GM08714 (cell line): ENCODE data around the gene AATF.

Experiments used
- H3K4me3 ChIP-seq: fragments of 200-500 bp; sonication (Bioruptor generic); 2 replicates; pipeline ENCODE4 v1.5.1; 2014; ENCODE audit warnings: mild to moderate bottlenecking, low read length, inconsistent platforms
- ZNF274 ChIP-seq: IDR thresholded peaks from 2 replicates; pipeline ENCODE4 v1.6.1; 2012; ENCODE audit warnings: mild to moderate bottlenecking, low read depth, low read length

The AATF gene

DNA sequence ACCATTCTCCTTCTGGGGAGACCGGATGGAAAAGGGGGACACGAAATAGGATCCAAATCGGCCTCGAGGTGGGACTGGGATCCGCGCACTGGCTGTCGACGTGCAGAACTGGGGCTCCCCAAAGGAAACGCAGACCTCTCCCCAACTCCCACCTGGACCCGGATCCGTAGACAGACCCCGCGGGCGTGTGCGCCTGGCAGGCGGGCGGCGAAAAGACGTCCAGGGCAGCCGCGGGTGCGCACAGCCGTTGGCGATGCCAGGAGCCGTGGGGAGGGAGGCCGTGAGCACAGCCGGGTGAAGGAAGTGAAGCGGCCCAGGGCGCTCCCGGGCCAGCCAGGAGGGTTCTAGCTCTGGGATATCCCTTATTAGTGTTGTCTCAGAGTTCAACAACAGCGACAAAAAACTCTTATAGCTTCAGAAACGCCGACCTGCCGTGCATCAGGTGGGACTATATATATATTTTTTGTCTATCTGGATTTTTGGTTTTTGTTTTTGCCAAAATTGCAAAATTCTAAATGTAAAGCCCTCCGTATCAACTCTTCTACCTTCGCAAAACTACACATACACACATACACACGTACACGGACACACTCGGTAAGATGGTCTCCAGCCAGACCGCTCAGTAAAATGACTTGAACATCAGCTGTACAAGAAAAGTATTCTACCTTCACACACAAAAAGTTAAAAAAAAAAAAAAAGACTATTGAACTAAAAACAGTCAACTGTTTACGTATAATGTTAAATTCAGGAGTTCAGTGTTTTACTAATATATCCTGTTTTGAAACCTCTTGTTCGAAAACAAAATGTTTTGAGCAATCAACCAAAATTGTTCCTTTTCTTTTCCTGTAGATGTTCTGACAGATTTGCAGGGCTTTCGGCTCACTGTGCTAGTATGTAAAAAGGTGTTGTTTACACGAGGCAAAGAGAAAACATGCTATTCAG is 5.2 kb upstream of the AATF start:
- no peak for TF ChIP-seq ZNF274
- no peak overlapping the region for H3K4me3 ChIP-seq

DNA sequence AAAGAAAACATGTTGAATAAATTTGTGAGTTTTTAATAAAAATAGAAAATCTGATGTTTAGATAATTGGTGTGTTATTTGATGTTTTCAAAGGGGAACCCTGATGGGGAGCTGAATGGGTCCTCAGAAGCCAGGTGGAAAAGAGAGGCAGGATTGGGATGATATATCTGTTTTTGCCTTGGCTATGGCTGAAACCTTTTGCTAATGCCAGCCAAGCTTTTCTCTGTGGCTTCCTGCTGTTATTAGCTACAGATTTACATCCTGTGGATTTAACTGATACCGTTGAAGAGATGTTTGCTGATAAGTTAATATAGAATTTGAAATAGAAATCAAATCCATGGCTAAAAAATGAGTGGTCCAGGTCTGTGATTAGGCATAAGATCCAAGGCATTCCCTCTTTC is 4.2 kb upstream of the AATF start:
- no peak overlapping the region for H3K4me3 ChIP-seq
- no peak for TF ChIP-seq ZNF274

DNA sequence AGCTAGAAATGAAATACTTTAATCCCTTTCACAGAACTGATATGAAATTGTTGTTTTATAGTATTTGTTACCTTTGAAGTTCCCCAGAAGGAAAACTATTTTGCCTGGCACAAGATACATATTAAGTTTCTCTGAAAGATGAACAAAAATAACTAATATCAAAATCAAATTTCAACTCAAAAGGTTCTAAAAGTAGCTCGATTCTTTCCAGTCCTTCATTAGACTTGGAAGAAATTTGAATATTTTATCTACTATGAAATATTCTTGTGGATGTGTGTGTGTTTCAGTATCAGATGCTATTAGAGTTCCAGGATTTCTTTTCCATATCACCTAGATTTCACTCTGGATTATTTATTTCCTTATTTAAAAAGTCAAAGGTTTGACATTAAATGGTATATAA is 3.6 kb upstream of the AATF start:
- TF ChIP-seq ZNF274 = no peak
- H3K4me3 ChIP-seq = no peak overlapping the region

DNA sequence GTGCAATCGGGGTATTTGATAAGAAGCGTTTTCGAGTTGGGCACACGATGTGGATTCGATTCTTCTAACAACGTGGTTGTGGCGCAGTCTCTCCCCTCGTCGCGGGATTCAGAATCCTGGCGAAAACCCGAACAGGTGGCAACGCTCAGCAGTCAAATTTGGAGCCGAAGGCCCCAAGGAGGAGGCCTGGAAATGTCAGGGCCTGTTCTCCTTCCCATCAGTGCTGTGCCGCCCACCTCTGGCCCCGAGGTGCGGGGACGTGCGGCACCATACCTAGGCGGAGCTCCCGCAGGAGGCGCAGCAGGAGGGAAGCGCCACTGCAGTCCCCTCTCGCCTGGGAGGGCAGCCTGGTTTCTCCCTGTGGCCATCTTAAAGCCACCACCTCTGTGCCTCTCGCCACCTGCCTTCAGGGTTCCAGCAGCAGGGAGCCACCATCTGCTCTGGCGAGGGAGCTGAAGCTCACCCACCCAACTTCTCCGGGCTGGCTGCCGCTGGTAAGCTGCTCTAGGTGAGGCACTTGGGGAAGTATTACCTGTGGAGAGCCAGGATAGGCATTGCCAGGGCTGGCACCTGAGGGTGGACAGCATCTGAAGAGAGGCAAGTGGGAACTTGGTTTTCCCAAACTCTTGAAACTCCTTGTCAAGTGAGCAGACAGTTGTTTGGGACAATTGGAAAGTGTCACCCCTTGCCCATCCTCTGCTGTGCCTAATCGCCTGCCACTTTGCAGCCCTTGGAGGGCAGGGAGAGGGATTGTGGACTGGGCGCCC is 2.6 kb upstream of the AATF start:
- no peak for TF ChIP-seq ZNF274
- H3K4me3 ChIP-seq = no peak overlapping the region

DNA sequence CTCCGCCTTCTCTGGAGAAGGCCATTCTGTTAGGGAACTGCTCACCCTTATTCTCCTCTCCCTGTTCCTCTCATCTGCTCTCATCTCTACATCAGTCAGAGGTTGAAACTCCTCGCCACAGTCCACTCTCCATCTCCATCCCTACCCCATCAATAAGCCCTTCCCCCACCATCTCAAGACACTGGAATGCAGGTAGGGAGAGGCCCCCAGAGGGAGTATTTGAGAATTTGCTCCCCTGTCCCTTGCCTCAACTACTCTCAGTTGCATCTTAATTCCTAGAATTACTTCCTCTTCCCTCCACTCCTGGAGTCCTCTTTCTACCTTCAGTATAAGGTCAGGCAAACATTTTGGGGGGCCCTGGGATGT is 2.0 kb upstream of the AATF start:
- TF ChIP-seq ZNF274 = no peak
- no peak overlapping the region for H3K4me3 ChIP-seq

DNA sequence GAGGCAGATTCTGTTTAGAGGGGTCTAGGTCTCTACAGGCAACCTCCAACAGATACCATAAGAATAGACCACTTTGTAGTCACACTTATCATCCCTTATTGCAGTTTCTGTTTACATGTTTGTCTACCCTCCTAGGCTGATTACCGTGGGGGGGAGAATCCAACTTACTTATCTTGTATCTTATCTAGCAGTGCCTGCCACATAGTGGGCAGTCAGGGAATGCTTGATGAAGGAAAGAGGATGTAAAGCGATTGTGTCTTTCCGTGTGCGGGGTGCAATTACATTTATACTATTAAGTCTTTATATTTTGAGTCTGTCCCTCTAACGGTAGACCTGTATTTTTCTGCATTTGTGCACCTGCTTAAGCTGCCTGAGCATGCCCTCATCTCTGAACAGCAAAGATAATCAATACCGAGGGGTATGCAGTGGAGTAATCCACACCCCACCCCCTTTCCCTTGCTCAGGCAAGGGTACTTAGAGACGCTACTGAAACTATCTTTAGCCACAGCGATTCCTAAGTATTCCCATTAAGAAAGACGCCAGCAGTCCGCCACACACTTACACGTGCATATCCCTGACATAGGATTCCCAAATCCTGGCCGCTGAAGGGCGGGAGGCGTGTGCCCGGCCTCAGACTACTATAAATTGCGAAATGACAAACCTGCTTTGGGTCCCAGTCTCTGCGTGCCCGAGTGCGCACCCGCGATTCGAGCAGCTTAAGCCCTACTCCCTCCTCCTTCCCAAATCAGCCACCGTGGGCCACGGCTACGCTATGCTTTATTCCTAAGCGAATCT is 635 bp upstream of the AATF start:
- TF ChIP-seq ZNF274 = no peak
- H3K4me3 ChIP-seq = peak overlapping the region; percentile 80

DNA sequence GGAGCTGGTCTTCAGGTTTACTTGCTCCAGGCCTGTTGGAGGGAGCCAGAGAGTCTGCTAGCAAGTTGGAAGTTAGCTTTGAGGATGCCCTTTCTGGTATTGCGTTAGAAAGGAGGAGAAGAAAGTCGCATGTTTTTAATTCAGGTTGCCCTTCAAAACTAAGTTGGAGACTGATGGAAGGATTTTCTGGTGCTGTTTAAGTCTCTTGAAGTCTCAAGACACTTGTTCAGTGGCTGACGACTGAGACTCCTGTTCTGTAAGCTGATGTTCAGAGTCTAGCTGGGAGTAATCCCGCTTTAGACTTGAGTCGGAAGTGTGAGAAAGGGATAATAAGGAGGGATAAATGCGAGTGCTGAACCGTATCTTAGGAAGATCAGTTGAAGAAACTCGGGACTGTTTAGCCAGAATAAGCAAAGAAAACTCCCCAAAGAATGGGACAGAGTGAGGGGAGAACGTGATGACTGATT is 740 bp downstream of the AATF start:
- peak overlapping the region; percentile 85 for H3K4me3 ChIP-seq

DNA sequence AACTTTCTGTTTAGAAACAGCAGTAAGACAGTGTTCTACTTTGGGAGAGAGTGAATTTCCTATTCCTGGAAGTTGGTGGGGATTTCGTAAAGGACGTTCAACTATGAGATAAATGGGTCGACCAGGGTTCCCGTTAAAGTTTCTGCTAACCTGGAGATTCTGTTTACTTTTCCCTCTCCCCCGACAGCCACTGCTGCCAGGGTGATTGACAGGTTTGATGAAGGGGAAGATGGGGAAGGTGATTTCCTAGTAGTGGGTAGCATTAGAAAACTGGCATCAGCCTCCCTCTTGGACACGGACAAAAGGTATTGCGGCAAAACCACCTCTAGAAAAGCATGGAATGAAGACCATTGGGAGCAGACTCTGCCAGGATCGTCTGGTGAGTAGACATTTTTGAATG is 1.3 kb downstream of the AATF start:
- no peak for TF ChIP-seq ZNF274
- H3K4me3 ChIP-seq = peak overlapping the region; percentile 85

More for the DNA sequence above, 740 bp downstream of the AATF start:
- no peak for TF ChIP-seq ZNF274

DNA sequence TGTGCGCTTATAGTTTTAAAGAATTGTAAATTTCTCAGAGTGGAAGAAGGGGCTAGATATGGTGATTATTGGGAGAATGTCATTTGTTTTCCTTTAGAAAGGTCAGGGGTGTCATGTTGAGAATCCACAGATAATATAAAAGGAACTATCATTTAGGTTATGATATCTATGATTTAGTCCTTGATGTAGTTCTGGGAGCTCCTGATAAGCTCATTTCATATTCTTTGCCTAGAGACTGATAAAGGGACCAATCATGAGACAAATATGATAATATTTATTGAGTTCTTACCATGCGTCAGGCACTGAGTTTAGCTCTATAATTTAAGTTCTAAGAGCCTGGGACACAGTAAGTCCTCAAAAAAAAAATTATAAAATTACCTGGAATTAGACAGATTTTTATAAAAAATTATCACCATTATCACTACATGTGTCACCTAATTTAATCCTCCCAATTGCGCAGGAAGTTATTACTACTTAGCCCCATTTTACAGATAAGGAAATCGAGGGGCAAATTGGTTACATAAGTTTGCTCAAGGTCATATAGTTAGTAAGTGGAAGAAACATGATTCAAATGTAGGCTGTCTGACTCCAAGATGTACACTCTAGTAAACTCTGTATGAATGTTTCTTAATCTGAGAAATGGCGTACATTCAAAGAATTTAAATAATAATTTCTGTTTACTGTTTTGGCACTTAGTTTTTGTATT is 2.5 kb downstream of the AATF start:
- no peak for TF ChIP-seq ZNF274
- no peak overlapping the region for H3K4me3 ChIP-seq

DNA sequence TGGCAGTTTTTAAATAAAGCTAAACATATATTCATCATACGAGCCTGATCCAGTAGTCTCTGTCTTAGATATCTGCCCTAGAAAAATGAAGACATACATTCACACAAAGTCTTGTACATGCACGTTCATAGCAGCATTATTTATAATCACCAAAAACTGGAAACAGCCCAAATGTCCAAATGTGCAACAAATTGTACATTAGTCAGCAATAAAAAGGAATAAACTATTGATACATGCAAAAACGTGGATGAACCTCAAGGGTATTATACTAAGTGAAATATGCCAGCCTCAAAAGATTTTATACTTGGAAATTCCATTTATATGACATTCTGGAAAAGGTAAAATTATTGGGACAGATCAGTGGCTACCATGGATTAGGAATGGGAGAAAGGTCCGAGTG is 22.8 kb downstream of the AATF start:
- no peak for TF ChIP-seq ZNF274
- H3K4me3 ChIP-seq = no peak overlapping the region

DNA sequence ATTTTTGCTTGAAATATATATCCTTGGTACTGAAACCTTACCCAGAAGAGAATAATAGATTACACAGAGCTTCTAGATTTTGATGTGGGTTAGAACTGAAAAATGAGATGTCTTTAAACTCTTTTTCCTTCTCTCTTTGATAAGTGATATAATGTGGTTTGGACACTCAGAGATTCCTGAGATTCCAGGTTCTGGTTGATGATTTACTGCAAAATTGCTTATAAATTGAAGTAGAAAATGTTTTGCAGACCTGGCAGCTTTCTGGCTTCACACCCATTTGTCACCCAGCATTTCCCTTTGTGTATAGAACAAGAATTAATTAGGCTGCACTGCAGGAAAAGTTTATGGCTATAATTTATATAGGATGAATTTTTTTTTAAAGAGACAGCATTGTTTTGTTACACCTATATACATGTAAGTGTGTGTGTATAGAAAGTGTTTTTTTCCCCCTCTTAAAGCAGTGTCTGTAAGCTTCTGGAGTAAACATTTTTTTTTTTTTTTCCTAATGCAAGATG is 23.5 kb downstream of the AATF start:
- no peak for TF ChIP-seq ZNF274
- H3K4me3 ChIP-seq = no peak overlapping the region

DNA sequence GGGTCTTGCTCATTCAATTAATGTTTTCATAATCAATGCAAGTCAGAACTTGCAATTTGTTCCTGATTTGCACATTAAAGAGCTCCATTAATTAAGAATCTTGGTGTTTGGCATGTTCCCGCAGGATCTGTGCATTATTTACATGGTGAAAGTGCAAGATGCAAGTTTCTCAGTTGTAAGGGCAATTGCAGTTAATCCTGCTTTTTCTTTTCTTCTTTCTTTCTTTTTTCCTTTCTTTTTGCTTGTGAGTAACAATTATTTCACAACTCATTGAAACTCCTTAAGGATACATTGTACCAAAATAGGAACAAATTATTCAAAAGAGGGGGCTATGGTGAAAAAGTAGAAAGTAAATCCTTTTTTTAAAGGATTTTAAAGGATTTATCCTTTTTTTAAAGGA is 24.2 kb downstream of the AATF start:
- H3K4me3 ChIP-seq = no peak overlapping the region
- no peak for TF ChIP-seq ZNF274

DNA sequence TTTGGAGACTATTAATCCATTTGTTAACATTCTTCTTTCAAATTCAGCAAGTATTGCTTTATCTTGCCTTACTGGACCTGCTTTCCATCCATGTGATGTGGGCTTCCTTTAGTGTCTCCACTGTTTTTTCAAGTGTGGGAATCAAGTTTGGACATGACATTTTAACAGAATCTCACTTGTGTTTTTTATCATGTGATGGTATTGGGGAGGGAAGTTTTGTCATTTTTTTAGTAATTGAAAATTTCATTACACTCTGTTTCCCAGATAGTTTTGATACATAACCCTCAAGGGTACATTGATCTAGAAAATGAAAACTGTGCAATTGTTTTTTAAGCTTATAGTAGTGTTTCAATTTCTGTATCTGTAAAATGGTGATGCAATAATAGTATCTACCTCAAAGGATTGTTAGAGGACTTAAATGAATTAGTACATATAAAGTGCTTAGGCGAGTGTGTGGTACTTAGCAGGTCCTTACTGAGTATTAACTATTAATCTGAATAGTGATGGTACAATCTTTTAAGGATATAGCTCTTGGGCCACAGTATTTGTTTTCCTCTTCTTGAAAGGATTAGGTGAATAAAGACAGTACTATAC is 27.3 kb downstream of the AATF start:
- no peak overlapping the region for H3K4me3 ChIP-seq
- no peak for TF ChIP-seq ZNF274
